ENCODE data around the gene PLPP7. TPM values are rescaled to one million over a fixed set of nuclear protein-coding genes. Genes with fewer than 3 reads are reported as not detected.

The PLPP7 gene
- total RNA-seq, 2 experiments from 2014 or later = 0.11 to 0.16 TPM

DNA sequence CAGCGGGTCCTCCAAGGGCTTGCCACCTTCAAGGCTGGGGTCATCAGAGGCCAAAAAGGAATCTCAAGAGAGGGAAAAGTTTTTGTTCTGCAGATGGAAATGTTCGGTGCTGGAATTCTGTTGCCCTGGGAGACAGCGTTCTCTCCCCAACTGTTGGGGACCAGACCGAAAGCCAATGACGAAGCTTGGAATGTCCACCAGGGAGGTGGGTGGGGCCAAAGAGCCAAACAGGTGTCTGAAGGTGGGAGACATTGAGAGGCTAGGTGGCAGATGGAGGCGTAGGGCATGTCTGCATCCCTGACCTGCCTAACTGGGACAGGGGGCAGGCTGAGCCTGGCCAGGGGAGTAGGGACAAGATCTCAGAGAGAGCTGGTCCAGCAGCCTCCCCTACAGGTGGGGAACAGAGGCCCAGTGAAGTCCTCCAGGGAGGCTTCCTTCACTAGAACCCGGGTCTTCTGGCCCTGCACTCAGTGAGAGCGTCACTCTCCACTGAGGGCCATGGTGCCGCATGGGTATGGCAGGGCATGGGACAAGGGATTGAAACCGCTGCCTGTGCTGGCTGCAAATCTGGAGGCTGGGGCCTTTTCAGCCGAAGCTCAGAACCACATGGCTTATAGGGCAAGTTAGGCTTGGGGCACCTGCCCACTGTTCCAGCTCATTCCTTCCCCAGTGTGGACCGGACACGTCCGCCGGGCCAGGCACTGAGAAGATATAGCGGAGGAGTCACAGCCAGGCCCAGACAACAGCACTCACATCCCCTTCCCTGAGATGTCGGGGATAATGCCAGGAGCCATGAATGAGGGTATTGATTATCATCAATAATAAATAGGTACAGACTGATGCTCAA is 8.2 kb upstream of the PLPP7 start:
- TF ChIP-seq, protein P1, sequence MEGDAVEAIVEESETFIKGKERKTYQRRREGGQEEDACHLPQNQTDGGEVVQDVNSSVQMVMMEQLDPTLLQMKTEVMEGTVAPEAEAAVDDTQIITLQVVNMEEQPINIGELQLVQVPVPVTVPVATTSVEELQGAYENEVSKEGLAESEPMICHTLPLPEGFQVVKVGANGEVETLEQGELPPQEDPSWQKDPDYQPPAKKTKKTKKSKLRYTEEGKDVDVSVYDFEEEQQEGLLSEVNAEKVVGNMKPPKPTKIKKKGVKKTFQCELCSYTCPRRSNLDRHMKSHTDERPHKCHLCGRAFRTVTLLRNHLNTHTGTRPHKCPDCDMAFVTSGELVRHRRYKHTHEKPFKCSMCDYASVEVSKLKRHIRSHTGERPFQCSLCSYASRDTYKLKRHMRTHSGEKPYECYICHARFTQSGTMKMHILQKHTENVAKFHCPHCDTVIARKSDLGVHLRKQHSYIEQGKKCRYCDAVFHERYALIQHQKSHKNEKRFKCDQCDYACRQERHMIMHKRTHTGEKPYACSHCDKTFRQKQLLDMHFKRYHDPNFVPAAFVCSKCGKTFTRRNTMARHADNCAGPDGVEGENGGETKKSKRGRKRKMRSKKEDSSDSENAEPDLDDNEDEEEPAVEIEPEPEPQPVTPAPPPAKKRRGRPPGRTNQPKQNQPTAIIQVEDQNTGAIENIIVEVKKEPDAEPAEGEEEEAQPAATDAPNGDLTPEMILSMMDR (conservative IDR thresholded peaks at IDR 0.05; ENCODE audit: low read length) = no peak
- TF ChIP-seq EZH2phosphoT487 (IDR thresholded peaks at IDR 0.05; ENCODE audit: borderline replicate concordance, low read depth, low read length) = no peak
- Histone ChIP-seq H2AFZ (ENCODE audit: low read length) (no peak overlapping the region), H3K9me2 (ENCODE audit: insufficient read depth, low read length) (no peaks in the 10 kb centered on the region), H3K9me3 (ENCODE audit: low read length) (no peaks in the 10 kb centered on the region), H3K79me2 (ENCODE audit: insufficient read depth, low read depth, low read length) (peaks cover under 1% of the 10 kb centered on the region; the same call in 1 of the 2 replicates), H3K36me3 (ENCODE audit: insufficient read depth, low read length) (no peaks in the 10 kb centered on the region), H4K20me1 (ENCODE audit: insufficient read depth, low read length) (no peaks in the 10 kb centered on the region), H3K4me2 (ENCODE audit: low read length) (no peak overlapping the region), H3K4me3 (ENCODE audit: low read depth, low read length, poor library complexity, severe bottlenecking) (no peak overlapping the region), H3K4me1 (ENCODE audit: insufficient read depth, low read length, poor library complexity, severe bottlenecking) (peaks cover 6% of the 10 kb centered on the region), H3K27ac (ENCODE audit: low read depth, low read length, poor library complexity, severe bottlenecking) (no peak overlapping the region)
- ChIA-PET POLR2A (no interaction called here), CTCF (ENCODE audit: unreplicated experiment) (no interaction called here)
- DNase-seq (ENCODE audit: low spot score) = no peak
- intact Hi-C loops (cut with micrococcal nuclease; ENCODE audit: unreplicated experiment) = no loop called here
- BruUV-seq (replicated peaks) = no TSS peak

DNA sequence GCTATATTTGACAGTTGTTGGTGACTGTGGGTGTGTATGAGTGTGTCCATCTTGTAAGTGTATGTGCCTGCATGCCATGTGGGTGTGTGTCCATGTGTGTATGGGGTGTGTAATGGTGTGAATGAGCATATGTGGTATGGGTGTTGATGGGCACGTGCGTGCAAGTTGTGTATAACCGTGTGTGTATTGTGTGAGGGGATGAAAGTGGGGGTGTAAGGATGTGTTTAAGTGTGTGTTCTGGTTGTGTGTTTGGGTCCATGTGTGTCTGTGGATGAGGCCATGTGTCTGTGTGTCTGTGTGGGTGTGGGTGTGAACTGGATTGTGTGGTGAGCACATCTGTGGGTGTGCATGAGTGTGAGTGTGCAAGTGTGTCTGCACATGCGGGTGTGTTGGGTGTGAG is 7.3 kb upstream of the PLPP7 start:
- POLR2A ChIA-PET = no interaction called here

More for the DNA sequence above, 7.3 kb upstream of the PLPP7 start:
- CTCF ChIA-PET (ENCODE audit: unreplicated experiment) = no interaction called here
- no peak overlapping the region for H3K27ac ChIP-seq (ENCODE audit: low read depth, low read length, poor library complexity, severe bottlenecking)
- H3K9me3 ChIP-seq (ENCODE audit: low read length) = no peaks in the 10 kb centered on the region
- no peak for TF ChIP-seq EZH2phosphoT487 (IDR thresholded peaks at IDR 0.05; ENCODE audit: borderline replicate concordance, low read depth, low read length)
- TF ChIP-seq, protein P1 (conservative IDR thresholded peaks at IDR 0.05; ENCODE audit: low read length) = no peak
- intact Hi-C loops (cut with micrococcal nuclease; ENCODE audit: unreplicated experiment) = no loop called here
- no peaks in the 10 kb centered on the region for H3K79me2 ChIP-seq (ENCODE audit: insufficient read depth, low read depth, low read length)
- H3K4me1 ChIP-seq (ENCODE audit: insufficient read depth, low read length, poor library complexity, severe bottlenecking) = peaks cover 6% of the 10 kb centered on the region
- H3K9me2 ChIP-seq (ENCODE audit: insufficient read depth, low read length) = no peaks in the 10 kb centered on the region
- no peak overlapping the region for H2AFZ ChIP-seq (ENCODE audit: low read length)
- H3K36me3 ChIP-seq (ENCODE audit: insufficient read depth, low read length) = no peaks in the 10 kb centered on the region
- no peak overlapping the region for H3K4me3 ChIP-seq (ENCODE audit: low read depth, low read length, poor library complexity, severe bottlenecking)
- no peak overlapping the region for H3K4me2 ChIP-seq (ENCODE audit: low read length)
- BruUV-seq (replicated peaks) = no TSS peak
- DNase-seq (ENCODE audit: low spot score) = no peak
- H4K20me1 ChIP-seq (ENCODE audit: insufficient read depth, low read length) = no peaks in the 10 kb centered on the region
